ENCODE measurements around the gene DPP7. TPM values are rescaled to one million over a fixed set of nuclear protein-coding genes. Genes with fewer than 3 reads are reported as not detected.

DPP7 gene
- total RNA-seq, 6 donors from 2014 or later: 108 to 394 (median 229) TPM

DNA sequence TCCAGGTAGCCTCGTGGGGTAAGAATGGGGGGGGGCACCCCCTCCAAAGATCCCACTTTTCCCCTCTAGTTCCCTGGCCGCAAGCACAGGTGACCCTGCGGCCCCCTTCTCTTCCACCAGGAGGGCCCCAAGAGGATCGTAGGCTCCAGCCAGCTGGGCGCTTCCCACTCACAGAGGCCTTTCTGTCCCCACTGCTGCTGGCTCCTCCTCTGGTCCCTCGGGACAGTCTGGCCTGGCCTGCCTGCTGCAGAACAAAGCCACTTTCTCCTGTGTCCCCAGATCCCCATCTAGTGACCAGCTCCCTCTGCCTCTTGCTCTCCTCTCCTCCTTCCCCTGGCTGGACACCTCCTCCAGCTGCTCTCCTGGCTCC is 43.6 kb downstream of the DPP7 start:
- 0 to 23% methylated on average over 1 to 6 of the region's 6 CpGs for WGBS, 2 donors
- Histone ChIP-seq H3K4me3 (peak overlapping the region in 3 of 4 donors; percentile 47 to 59 (median 56)), H3K27me3 (peaks cover 0 to 10% (median 0%) of the 10 kb centered on the region in 4 donors), H3K36me3 (no peaks in the 10 kb centered on the region), H3K4me1 (peaks cover 14 to 36% (median 20%) of the 10 kb centered on the region in 4 donors), H3K9me3 (no peaks in the 10 kb centered on the region), H3K27ac (peak overlapping the region in 3 of 4 donors; percentile 23 to 82 (median 71))
- ATAC-seq (ENCODE audit: low FRiP score in 2 of 2) (peak; percentile 1 to 7), DNase-seq (no peak)
- TF ChIP-seq, protein P1, sequence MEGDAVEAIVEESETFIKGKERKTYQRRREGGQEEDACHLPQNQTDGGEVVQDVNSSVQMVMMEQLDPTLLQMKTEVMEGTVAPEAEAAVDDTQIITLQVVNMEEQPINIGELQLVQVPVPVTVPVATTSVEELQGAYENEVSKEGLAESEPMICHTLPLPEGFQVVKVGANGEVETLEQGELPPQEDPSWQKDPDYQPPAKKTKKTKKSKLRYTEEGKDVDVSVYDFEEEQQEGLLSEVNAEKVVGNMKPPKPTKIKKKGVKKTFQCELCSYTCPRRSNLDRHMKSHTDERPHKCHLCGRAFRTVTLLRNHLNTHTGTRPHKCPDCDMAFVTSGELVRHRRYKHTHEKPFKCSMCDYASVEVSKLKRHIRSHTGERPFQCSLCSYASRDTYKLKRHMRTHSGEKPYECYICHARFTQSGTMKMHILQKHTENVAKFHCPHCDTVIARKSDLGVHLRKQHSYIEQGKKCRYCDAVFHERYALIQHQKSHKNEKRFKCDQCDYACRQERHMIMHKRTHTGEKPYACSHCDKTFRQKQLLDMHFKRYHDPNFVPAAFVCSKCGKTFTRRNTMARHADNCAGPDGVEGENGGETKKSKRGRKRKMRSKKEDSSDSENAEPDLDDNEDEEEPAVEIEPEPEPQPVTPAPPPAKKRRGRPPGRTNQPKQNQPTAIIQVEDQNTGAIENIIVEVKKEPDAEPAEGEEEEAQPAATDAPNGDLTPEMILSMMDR (IDR thresholded peaks at IDR 0.05): peak in 2 of 6 experiments; percentile 24 to 43
- TF ChIP-seq POLR2A (IDR thresholded peaks at IDR 0.05): no peak

DNA sequence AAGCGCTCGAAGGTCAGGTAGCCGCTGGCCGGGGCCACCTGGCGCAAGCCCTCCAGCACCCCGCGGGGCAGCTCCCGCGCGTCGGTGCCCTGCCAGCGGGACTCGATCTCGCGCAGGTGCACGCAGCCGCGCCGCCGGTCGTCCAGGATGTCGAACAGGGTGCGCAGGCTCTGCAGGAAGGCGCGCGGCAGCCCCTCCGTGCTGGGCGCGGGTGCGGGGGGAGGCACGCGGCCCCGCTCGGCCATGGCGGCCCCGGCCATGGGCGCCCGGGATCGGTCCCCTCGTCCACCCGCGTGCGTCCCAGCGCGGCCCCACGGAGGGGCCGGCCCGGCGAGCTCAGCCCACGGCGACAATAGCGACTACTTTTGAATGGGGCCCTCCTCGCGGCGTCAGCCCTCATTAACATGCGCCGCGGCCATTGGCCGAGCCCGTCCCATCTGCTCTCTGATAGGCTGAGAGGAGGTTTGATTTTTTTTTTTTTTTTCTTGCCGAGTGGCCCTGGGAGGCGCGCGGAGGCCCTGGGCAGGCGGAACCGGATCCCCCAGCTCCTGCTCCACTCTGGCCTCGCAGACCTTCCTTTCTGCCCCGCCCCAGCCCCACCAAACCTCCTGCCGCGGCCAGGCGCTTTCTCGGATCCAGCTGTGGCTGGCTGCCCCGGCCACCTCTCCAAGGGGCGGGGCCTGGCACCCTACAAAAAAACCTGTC is 44.2 kb downstream of the DPP7 start, which contains the start of gene SAPCD2:
TSS of gene SAPCD2 (minus strand) at position 357 of the 705 bp plus-strand sequence. CDS start at position 260, 97 bp downstream.
- DNase-seq (peak; percentile 91 to 95), ATAC-seq (ENCODE audit: low FRiP score in 2 of 2) (peak; percentile 94 to 95)
- no peaks in the 10 kb centered on the region for H3K9me3 ChIP-seq
- H3K27ac ChIP-seq: peak within 1 kb of the TSS in 3 of 4 donors; percentile 23 to 82 (median 71)
- H3K36me3 ChIP-seq: no peaks in the 10 kb centered on the region
- H3K27me3 ChIP-seq: peaks cover 0 to 10% (median 0%) of the 10 kb centered on the region in 4 donors
- H3K4me3 ChIP-seq: peak within 1 kb of the TSS in 3 of 4 donors; percentile 47 to 59 (median 56)
- TF ChIP-seq EP300 (IDR thresholded peaks at IDR 0.05) (no peak), POLR2AphosphoS5 (IDR thresholded peaks at IDR 0.05) (no peak), POLR2A (IDR thresholded peaks at IDR 0.05) (peak in 1 of 4 donors; percentile 40)
- TF ChIP-seq, protein P1 (IDR thresholded peaks at IDR 0.05): peak in 1 of 6 experiments; percentile 2
- H3K4me1 ChIP-seq: peaks cover 14 to 36% (median 20%) of the 10 kb centered on the region in 4 donors
- 0% methylated on average over 18 to 33 of the region's 74 CpGs for WGBS, 2 donors

- peak overlapping the region in 3 of 4 donors; percentile 47 to 59 (median 56) for H3K4me3 ChIP-seq
- no CpG with 5 or more reads among the region's 52 CpGs for WGBS, 2 donors
Observed at GRCh38 chr9:137069508-137070091, 44.9 kb downstream of the DPP7 start.

GRCh38 chr9:137068539-137069507 is 45.7 kb downstream of the DPP7 start:
- Histone ChIP-seq H3K36me3 (no peaks in the 10 kb centered on the region), H3K9me3 (no peaks in the 10 kb centered on the region), H3K27ac (no peak overlapping the region), H3K4me3 (peak overlapping the region in 1 of 4 donors; percentile 56), H3K4me1 (peaks cover 18 to 40% (median 24%) of the 10 kb centered on the region in 4 donors), H3K27me3 (peaks cover 0 to 10% (median 0%) of the 10 kb centered on the region in 4 donors)
- no peak for TF ChIP-seq POLR2AphosphoS5 (IDR thresholded peaks at IDR 0.05)
- TF ChIP-seq, protein P1 (IDR thresholded peaks at IDR 0.05): no peak
- TF ChIP-seq EP300 (IDR thresholded peaks at IDR 0.05): no peak
- no peak for TF ChIP-seq POLR2A (IDR thresholded peaks at IDR 0.05)
- peak in 1 of 2 donors; percentile 46 for DNase-seq
- WGBS, 2 donors: 85 to 92% methylated on average over 5 to 17 of the region's 17 CpGs
- no peak for ATAC-seq (ENCODE audit: low FRiP score in 2 of 2)

More at GRCh38 chr9:137069508-137070091, 44.9 kb downstream of the DPP7 start:
- no peaks in the 10 kb centered on the region for H3K36me3 ChIP-seq
- no peaks in the 10 kb centered on the region for H3K9me3 ChIP-seq
- H3K27ac ChIP-seq: no peak overlapping the region
- TF ChIP-seq EP300 (IDR thresholded peaks at IDR 0.05): no peak
- TF ChIP-seq, protein P1 (IDR thresholded peaks at IDR 0.05): peak in 1 of 6 experiments; percentile 4
- no peak for TF ChIP-seq POLR2AphosphoS5 (IDR thresholded peaks at IDR 0.05)
- no peak for TF ChIP-seq POLR2A (IDR thresholded peaks at IDR 0.05)
- peaks cover 14 to 36% (median 20%) of the 10 kb centered on the region in 4 donors for H3K4me1 ChIP-seq
- ATAC-seq (ENCODE audit: low FRiP score in 2 of 2): no peak
- no peak for DNase-seq
- peaks cover 0 to 10% (median 0%) of the 10 kb centered on the region in 4 donors for H3K27me3 ChIP-seq

Data from upper lobe of left lung (tissue), 6 donors.